Measurements from ENCODE around the gene DENND4A. TPM values are rescaled to one million over a fixed set of nuclear protein-coding genes. Genes with fewer than 3 reads are reported as not detected.

The DENND4A gene
- total RNA-seq, 1 donor from 2014 or later: 9.1 TPM

DNA sequence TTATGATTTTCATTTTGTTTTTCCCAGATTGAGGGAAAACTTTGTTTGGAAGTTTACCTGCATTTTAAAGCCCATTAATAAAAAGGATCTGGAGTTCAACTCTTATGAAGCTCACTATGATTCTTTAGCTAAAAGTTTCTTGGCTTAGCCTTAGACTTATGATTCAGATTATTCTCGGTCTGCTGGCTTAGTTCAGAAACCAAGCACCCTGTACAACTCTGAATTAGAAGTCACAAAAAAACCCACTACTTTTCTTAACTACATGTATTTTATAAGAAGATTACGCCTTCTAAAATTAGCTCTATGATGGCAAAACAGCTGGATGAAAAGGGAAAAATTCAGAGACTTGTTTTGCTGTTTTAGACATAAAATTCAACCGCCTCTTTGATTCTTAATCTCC is 14.3 kb upstream of the DENND4A start:
- Mint-ChIP-seq H3K4me1 (no peaks in the 10 kb centered on the region), H3K27ac (ENCODE audit: unreplicated experiment) (no peak overlapping the region), H3K4me3 (no peak overlapping the region), H3K27me3 (ENCODE audit: low read depth) (no peaks in the 10 kb centered on the region), H3K36me3 (ENCODE audit: low read depth) (no peaks in the 10 kb centered on the region), H3K9me3 (no peaks in the 10 kb centered on the region)
- TF ChIP-seq, protein P1, sequence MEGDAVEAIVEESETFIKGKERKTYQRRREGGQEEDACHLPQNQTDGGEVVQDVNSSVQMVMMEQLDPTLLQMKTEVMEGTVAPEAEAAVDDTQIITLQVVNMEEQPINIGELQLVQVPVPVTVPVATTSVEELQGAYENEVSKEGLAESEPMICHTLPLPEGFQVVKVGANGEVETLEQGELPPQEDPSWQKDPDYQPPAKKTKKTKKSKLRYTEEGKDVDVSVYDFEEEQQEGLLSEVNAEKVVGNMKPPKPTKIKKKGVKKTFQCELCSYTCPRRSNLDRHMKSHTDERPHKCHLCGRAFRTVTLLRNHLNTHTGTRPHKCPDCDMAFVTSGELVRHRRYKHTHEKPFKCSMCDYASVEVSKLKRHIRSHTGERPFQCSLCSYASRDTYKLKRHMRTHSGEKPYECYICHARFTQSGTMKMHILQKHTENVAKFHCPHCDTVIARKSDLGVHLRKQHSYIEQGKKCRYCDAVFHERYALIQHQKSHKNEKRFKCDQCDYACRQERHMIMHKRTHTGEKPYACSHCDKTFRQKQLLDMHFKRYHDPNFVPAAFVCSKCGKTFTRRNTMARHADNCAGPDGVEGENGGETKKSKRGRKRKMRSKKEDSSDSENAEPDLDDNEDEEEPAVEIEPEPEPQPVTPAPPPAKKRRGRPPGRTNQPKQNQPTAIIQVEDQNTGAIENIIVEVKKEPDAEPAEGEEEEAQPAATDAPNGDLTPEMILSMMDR (conservative IDR thresholded peaks at IDR 0.05): no peak
- DNase-seq (ENCODE audit: low read depth, low spot score): no peak

- no peak overlapping the region for H3K27ac Mint-ChIP-seq (ENCODE audit: unreplicated experiment)
- H3K4me1 Mint-ChIP-seq: no peaks in the 10 kb centered on the region
Measured at GRCh38 chr15:65805019-65805745, 13.1 kb upstream of the DENND4A start.

DNA sequence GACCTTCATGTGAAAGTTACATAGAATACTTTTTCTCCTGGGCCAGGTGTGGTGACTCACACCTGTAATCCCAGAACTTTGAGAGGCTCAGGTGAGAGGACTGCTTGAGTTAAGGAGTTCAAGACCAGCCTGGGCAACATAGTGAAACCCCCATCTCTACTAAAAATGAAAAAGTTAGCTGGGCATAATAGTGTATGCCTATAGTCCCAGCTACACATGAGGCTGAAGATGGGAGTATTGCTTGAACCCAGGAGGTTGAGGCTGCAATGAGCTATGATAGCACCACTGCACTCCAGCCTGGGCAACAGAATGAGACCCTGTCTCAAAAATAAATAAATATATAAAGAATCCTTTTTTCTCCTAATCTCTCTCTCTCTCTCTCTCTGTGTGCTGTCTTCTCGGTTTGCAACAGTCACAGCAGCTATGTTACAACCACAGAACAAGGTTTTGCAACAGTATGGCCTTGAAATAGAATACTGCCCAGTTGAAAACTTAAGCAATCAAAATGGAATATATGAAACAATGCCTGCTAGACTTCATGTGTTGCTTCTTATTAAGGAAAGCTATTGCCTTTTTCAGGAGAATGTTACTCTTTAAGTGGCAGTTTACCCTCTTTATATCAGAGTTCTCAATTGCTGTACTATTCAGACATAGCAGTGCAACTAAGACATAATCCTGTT is 12.3 kb upstream of the DENND4A start:
- H3K9me3 Mint-ChIP-seq: no peaks in the 10 kb centered on the region
- H3K4me1 Mint-ChIP-seq: no peaks in the 10 kb centered on the region
- no peaks in the 10 kb centered on the region for H3K36me3 Mint-ChIP-seq (ENCODE audit: low read depth)
- no peak overlapping the region for H3K27ac Mint-ChIP-seq (ENCODE audit: unreplicated experiment)
- no peak for DNase-seq (ENCODE audit: low read depth, low spot score)
- H3K27me3 Mint-ChIP-seq (ENCODE audit: low read depth): no peaks in the 10 kb centered on the region
- H3K4me3 Mint-ChIP-seq: no peak overlapping the region
- TF ChIP-seq, protein P1 (conservative IDR thresholded peaks at IDR 0.05): no peak

More at GRCh38 chr15:65805019-65805745, 13.1 kb upstream of the DENND4A start:
- Mint-ChIP-seq H3K36me3 (ENCODE audit: low read depth) (no peaks in the 10 kb centered on the region), H3K27me3 (ENCODE audit: low read depth) (no peaks in the 10 kb centered on the region), H3K9me3 (no peaks in the 10 kb centered on the region), H3K4me3 (no peak overlapping the region)
- DNase-seq (ENCODE audit: low read depth, low spot score): no peak
- TF ChIP-seq, protein P1 (conservative IDR thresholded peaks at IDR 0.05): no peak

DNA sequence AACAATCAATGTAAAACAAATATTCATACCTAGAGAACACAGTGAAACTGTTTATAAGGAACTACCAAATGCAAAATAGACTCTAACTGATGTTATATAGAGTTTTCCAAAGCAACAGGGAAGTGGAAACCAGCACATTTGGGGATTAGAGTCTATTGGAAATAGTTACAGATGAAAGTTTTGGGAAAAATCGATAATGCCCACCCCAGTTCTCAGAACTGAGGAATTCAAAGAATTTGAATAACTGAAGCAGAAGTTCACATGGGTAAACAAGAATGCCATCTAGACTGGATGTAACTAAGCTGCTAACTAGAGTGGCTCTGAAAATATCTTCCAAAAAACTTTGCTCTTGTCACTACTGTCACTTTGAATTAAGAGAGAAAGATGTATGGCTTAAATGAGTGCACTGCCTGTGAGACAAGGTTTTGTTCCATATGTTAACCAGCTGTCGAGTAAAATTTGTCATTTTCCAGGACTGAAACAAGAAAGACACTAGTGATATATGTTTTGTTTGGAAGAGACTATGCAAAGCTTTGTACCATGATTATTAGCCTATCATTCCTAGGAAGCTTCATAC is 9.2 kb upstream of the DENND4A start:
- Mint-ChIP-seq H3K4me3 (no peak overlapping the region), H3K27me3 (ENCODE audit: low read depth) (no peaks in the 10 kb centered on the region), H3K4me1 (peaks cover 8% of the 10 kb centered on the region), H3K27ac (ENCODE audit: unreplicated experiment) (no peak overlapping the region), H3K36me3 (ENCODE audit: low read depth) (no peaks in the 10 kb centered on the region), H3K9me3 (no peaks in the 10 kb centered on the region)
- no peak for DNase-seq (ENCODE audit: low read depth, low spot score)
- TF ChIP-seq, protein P1 (conservative IDR thresholded peaks at IDR 0.05): no peak

DNA sequence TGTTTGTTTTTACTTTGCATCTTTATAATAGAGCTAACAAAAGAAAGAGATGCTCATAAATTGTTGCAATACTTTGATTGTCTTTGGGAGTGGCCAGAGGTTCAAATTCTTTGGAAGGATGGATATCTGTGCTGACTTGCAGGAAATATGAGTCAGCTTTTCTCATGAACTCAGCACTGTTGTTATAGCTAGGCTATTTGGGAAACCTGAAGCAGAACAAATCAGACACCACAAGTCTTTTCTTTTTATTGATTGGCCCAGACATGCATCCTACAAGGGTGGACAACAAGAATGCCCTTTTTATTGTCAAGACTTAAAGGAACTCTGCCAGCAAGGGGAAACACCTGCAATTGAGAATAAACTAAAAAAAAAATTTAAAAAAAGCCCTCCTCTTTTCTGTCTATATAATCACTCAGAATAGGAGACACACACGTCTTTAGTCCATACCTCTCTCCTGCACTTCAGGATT is 4.6 kb upstream of the DENND4A start:
- peak overlapping the region; percentile 20 for H3K4me3 Mint-ChIP-seq
- no peaks in the 10 kb centered on the region for H3K27me3 Mint-ChIP-seq (ENCODE audit: low read depth)
- no peaks in the 10 kb centered on the region for H3K9me3 Mint-ChIP-seq
- DNase-seq (ENCODE audit: low read depth, low spot score): no peak
- no peaks in the 10 kb centered on the region for H3K36me3 Mint-ChIP-seq (ENCODE audit: low read depth)
- H3K27ac Mint-ChIP-seq (ENCODE audit: unreplicated experiment): no peak overlapping the region
- TF ChIP-seq, protein P1 (conservative IDR thresholded peaks at IDR 0.05): no peak
- H3K4me1 Mint-ChIP-seq: peaks cover 25% of the 10 kb centered on the region

Measured in neural crest cell (in vitro differentiated cells).